ENCODE results near the gene SUN2. TPM values are rescaled to one million over a fixed set of nuclear protein-coding genes. Genes with fewer than 3 reads are reported as not detected.

Gene SUN2
- total and polyA plus RNA-seq, 2 donors (not counting 3 experiments of a cell fraction or from before 2014, with no cell fraction given) = 76.7 to 133 TPM

DNA sequence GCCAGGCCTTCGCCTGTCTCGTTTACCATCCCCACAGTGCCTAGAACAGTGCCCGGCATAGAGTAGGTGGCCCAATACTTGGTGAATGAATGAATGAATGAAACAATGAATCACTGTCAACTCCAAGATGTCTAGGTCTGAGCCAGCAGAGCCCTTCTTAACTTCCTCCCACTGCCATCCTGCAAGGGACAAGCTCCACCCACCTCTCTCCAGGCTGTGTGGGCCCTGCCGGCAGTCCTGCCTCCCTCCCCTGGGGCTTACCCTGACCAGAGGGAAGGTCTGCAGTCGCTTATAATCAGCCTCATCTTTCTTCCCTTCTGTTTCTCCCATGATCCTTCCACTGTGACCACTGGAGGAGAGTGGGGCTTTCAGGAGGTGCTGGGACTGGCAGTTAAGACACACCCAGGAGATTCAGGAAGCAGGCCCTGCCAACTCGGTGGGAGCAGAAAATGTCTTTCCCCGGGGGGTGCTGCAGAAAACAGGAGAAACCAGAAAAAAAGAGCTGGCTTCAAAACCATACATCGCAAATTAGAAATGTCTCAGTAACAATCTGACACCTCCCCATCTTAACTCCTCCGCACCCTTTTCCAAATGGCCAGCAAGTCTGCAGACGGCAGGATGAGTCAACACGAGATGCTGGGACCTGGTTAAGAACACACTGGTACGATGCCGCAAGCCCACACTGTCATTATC lies 26.8 kb upstream of the SUN2 start:
- H3K4me2 ChIP-seq (ENCODE audit: insufficient read depth, low read length) = no peak overlapping the region

More for the DNA sequence above, 26.8 kb upstream of the SUN2 start:
- ChIA-PET POLR2A (no interaction called here), CTCF (interaction anchor here (0.9 to 6.2 kb wide), 2 partner anchors 15 to 19 kb away, joined by 3 to 82 read pairs; no protein-coding TSS in a partner anchor)
- FAIRE-seq = no peak
- dilution Hi-C loops (cut with MboI; ENCODE audit: extremely low pct_ligation_motif_present, low sequenced_read_pairs) (no loop called here), intact Hi-C loops (cut with micrococcal nuclease) (no loop called here)
- no peak overlapping the region for H3K9ac ChIP-seq (replicated peaks; ENCODE audit: extremely low read depth, insufficient read depth, low read length)
- no peaks in the 10 kb centered on the region for H3K9me3 ChIP-seq (replicated peaks; ENCODE audit: control insufficient read depth, insufficient read depth, low read length)
- H3K9me1 ChIP-seq (replicated peaks; ENCODE audit: control insufficient read depth, extremely low read depth, insufficient read depth, low read length) = no peaks in the 10 kb centered on the region
- no TSS peak for BruUV-seq (replicated peaks)
- H3K36me3 ChIP-seq (ENCODE audit: control insufficient read depth in 2 of 2, extremely low read depth in 1 of 2, insufficient read depth in 2 of 2, low read length in 2 of 2) = no peaks in the 10 kb centered on the region
- no peak for DNase-seq (ENCODE audit: low read depth, low spot score)
- H3K27ac ChIP-seq (ENCODE audit: insufficient read depth, low read depth, low read length) = no peak overlapping the region
- H4K20me1 ChIP-seq (replicated peaks; ENCODE audit: control insufficient read depth, extremely low read depth, insufficient read depth, low read length) = no peaks in the 10 kb centered on the region
- H3K79me2 ChIP-seq (ENCODE audit: control insufficient read depth, insufficient read depth, low read length) = no peaks in the 10 kb centered on the region
- no peaks in the 10 kb centered on the region for H3K4me1 ChIP-seq (ENCODE audit: control insufficient read depth, extremely low read depth, insufficient read depth, low read length)
- no peak overlapping the region for H2AFZ ChIP-seq (ENCODE audit: low read depth, low read length)
- H3K27me3 ChIP-seq (ENCODE audit: control insufficient read depth in 2 of 2, insufficient read depth in 2 of 2, low read length in 2 of 2) = no peaks in the 10 kb centered on the region
- TF ChIP-seq GATA2 (IDR thresholded peaks at IDR 0.05; ENCODE audit: insufficient read depth, insufficient read length, low read depth, low read length) = no peak
- TF ChIP-seq, protein P1, sequence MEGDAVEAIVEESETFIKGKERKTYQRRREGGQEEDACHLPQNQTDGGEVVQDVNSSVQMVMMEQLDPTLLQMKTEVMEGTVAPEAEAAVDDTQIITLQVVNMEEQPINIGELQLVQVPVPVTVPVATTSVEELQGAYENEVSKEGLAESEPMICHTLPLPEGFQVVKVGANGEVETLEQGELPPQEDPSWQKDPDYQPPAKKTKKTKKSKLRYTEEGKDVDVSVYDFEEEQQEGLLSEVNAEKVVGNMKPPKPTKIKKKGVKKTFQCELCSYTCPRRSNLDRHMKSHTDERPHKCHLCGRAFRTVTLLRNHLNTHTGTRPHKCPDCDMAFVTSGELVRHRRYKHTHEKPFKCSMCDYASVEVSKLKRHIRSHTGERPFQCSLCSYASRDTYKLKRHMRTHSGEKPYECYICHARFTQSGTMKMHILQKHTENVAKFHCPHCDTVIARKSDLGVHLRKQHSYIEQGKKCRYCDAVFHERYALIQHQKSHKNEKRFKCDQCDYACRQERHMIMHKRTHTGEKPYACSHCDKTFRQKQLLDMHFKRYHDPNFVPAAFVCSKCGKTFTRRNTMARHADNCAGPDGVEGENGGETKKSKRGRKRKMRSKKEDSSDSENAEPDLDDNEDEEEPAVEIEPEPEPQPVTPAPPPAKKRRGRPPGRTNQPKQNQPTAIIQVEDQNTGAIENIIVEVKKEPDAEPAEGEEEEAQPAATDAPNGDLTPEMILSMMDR (IDR thresholded peaks at IDR 0.05; ENCODE audit: extremely low read depth in 1 of 2, insufficient read depth in 1 of 2, low read depth in 1 of 2, low read length in 2 of 2) = no peak
- no peak for TF ChIP-seq POLR2AphosphoS5 (IDR thresholded peaks at IDR 0.05; ENCODE audit: insufficient read depth, low read depth, low read length)
- TF ChIP-seq FOS (IDR thresholded peaks at IDR 0.05; ENCODE audit: borderline replicate concordance, insufficient read depth, low read length) = no peak
- no peak for TF ChIP-seq JUN (IDR thresholded peaks at IDR 0.05; ENCODE audit: borderline replicate concordance, insufficient read depth, insufficient read length, low read depth)
- no peak for TF ChIP-seq EZH2 (IDR thresholded peaks at IDR 0.05; ENCODE audit: borderline replicate concordance, low read depth, low read length, severe bottlenecking)
- TF ChIP-seq, protein P2, sequence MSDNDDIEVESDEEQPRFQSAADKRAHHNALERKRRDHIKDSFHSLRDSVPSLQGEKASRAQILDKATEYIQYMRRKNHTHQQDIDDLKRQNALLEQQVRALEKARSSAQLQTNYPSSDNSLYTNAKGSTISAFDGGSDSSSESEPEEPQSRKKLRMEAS (IDR thresholded peaks at IDR 0.05; ENCODE audit: insufficient read depth, insufficient read length) = no peak
- TF ChIP-seq POLR2A (IDR thresholded peaks at IDR 0.05; ENCODE audit: low read depth, low read length) = no peak
- no peak for TF ChIP-seq MYC (IDR thresholded peaks at IDR 0.05; ENCODE audit: low read depth, low read length)
- H3K4me3 ChIP-seq (replicated peaks in 1 of 3; ENCODE audit: insufficient read depth in 1 of 3, low read depth in 1 of 3, low read length in 3 of 3) = no peak overlapping the region
